ENCODE data around the gene C2orf49. TPM values are rescaled to one million over a fixed set of nuclear protein-coding genes. Genes with fewer than 3 reads are reported as not detected.

The C2orf49 gene
- total and polyA plus RNA-seq, 2 of the 8 experiments (the other 6 are each of a cell fraction or from before 2014, with no cell fraction given) = 5.6 to 19.9 TPM

DNA sequence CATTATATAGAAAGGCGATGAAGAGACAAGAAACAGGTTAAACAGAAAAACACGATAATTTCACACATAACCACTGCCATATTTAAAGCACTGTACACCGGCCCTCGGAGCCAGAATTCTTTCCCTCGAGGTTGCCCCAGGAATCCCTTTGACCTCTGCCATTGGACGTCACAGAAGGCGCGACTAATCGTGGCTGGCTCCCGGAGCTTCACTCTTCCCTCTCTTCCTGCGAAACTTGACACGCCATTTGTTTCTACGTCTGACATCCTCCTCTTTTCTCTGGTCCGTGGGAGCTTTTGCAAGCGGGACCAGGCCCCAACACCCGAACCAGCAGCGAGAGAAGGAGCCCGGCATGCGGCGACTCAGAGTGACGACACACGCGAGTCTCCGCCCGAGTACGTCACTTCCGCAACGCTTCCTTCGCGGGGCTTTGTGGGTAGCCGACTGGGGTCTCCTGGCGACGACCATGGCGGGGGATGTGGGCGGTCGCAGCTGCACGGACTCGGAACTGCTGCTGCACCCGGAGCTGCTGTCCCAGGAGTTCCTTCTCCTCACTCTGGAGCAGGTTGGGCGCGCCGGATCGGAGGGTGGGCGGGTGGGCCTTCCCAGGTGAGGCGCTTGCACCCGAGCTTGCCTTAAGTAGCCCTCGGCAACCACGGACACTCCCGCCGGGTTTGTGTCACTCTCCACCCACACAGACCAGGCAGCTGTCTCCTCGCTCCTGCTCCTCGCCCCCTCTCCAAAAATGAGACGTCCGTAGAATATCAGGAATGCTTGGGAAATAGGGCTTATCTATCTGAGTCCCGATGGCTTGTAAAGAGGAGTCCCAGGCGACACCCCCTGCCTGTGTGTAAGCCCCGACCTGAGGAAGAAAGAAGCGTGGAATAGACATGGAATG is at the start of gene C2orf49 (continued):
- TF ChIP-seq GABPA (IDR thresholded peaks at IDR 0.05; ENCODE audit: borderline replicate concordance, insufficient read depth, low read length) = peak; percentile 83; the same call in 1 of the 2 replicates
- TF ChIP-seq RBBP5 (IDR thresholded peaks at IDR 0.05; ENCODE audit: borderline replicate concordance, low read depth, low read length) = peak; percentile 89; the same call in 1 of the 2 replicates
- no peak for TF ChIP-seq CBX5 (IDR thresholded peaks at IDR 0.05; ENCODE audit: low read depth, low read length)
- TF ChIP-seq SP4 (IDR thresholded peaks at IDR 0.05; ENCODE audit: low read length) = peak; percentile 48; the same call in 1 of the 2 replicates
- TF ChIP-seq SP2 (IDR thresholded peaks at IDR 0.05; ENCODE audit: low read length) = no peak
- TF ChIP-seq TAF1 (IDR thresholded peaks at IDR 0.05; ENCODE audit: low read depth, low read length) = peak; percentile 89
- peak; percentile 20; the same call in 1 of the 2 replicates for TF ChIP-seq TEAD4 (IDR thresholded peaks at IDR 0.05; ENCODE audit: low read depth, low read length)
- TF ChIP-seq SAP30 (IDR thresholded peaks at IDR 0.05; ENCODE audit: insufficient read depth, insufficient replicate concordance, low read length) = no peak
- no peak for TF ChIP-seq GTF2F1 (IDR thresholded peaks at IDR 0.05; ENCODE audit: borderline replicate concordance, low read depth, low read length)
- TF ChIP-seq POU5F1 (IDR thresholded peaks at IDR 0.05; ENCODE audit: low read depth, low read length) = no peak
- TF ChIP-seq ASH2L (IDR thresholded peaks at IDR 0.05; ENCODE audit: low read length) = peak; percentile 98
- no peak for TF ChIP-seq CEBPB (IDR thresholded peaks at IDR 0.05; ENCODE audit: low read depth, low read length)

All from H1 (cell line).